B cell (primary cell): Measurements from ENCODE around the gene SLC9C2. TPM values are rescaled to one million over a fixed set of nuclear protein-coding genes. Genes with fewer than 3 reads are reported as not detected.

Source experiments
- ATAC-seq: fragments of 200-7000 bp; cut with Tn5 transposase; one replicate; pipeline ENCODE4 v1.10.0; 2021; ENCODE audit warnings: low read depth, mild to moderate bottlenecking, moderate number of reproducible peaks, moderate library complexity
- CTCF ChIA-PET: fragments of 350-600 bp; sonication (Branson Sonifier 250); formaldehyde crosslinking; loops from one replicate; lab custom pipeline; 2021; ENCODE audit warnings: antibody characterized with exemption, inconsistent platforms; lab: Charles Lee
- POLR2A ChIA-PET: fragments of 350-600 bp; sonication (Branson Sonifier 250); formaldehyde crosslinking; loops from one replicate; lab custom pipeline; 2021; ENCODE audit warnings: antibody characterized with exemption; lab: Charles Lee
- DNase-seq: peaks from one replicate; pipeline ENCODE4 v3.0.0; 2013
- H2AFZ ChIP-seq: 2 replicates; pipeline ENCODE4 v1.6.1; 2012; ENCODE audit warnings: mild to moderate bottlenecking, low read depth, low read length; ENCODE audit not compliant: insufficient read depth, poor library complexity, severe bottlenecking
- H3K27ac ChIP-seq, 2 donors: 1 replicate in 1 of 2; 2 replicates in 1 of 2; pipeline ENCODE4 v1.5.1; 2012 to 2013; ENCODE audit warnings: low read length in 2 of 2, mild to moderate bottlenecking in 2 of 2, moderate library complexity in 1 of 2
- H3K27me3 ChIP-seq, 4 experiments: fragments of 200-600 bp in 1 of 4; sonication (generic) in 1 of 4; replicated peaks in 1 of 4; 1 replicate in 2 of 4; 2 replicates in 2 of 4; pipeline versions ENCODE4 v1.6.1 to v1.7.0; 2013 to 2016; ENCODE audit warnings: low read length in 3 of 4, mild to moderate bottlenecking in 2 of 4, mixed read lengths in 1 of 4, moderate library complexity in 1 of 4; ENCODE audit not compliant: insufficient read depth in 4 of 4, control insufficient read depth in 3 of 4; ENCODE audit errors: control extremely low read depth in 1 of 4
- H3K36me3 ChIP-seq, 2 experiments: replicated peaks in 1 of 2; 1 replicate in 1 of 2; 2 replicates in 1 of 2; pipeline versions ENCODE4 v1.6.1 to v1.7.1; 2013; ENCODE audit warnings: low read length in 1 of 2; ENCODE audit not compliant: insufficient read depth in 2 of 2, control insufficient read depth in 1 of 2; ENCODE audit errors: control extremely low read depth in 1 of 2, extremely low read depth in 1 of 2
- H3K4me1 ChIP-seq, 2 donors: fragments of 200-600 bp in 1 of 2; sonication (generic) in 1 of 2; 1 replicate in 1 of 2; 2 replicates in 1 of 2; pipeline versions ENCODE4 v1.5.1 to v1.6.1; 2013 to 2017; ENCODE audit warnings: low read length in 2 of 2; ENCODE audit not compliant: control insufficient read depth in 2 of 2, insufficient read depth in 2 of 2
- H3K4me2 ChIP-seq: replicated peaks from 2 replicates; pipeline ENCODE3; 2012; ENCODE audit warnings: mild to moderate bottlenecking, low read depth, low read length; ENCODE audit not compliant: poor library complexity, severe bottlenecking
- H3K4me3 ChIP-seq, 5 experiments: fragments of 200-600 bp in 1 of 5; sonication (generic) in 1 of 5; 1 replicate in 3 of 5; 2 replicates in 2 of 5; pipeline versions ENCODE4 v1.5.1 to v1.7.0; 2011 to 2016; ENCODE audit warnings: low read length in 4 of 5, mild to moderate bottlenecking in 4 of 5, low read depth in 2 of 5, control low read depth in 1 of 5, moderate library complexity in 1 of 5; ENCODE audit not compliant: insufficient read depth in 1 of 5; ENCODE audit errors: control extremely low read depth in 1 of 5, extremely low read depth in 1 of 5
- H3K79me2 ChIP-seq: fragments of 200-600 bp; sonication (generic); one replicate; pipeline ENCODE4 v1.6.0; 2016; ENCODE audit warnings: low read length; ENCODE audit not compliant: control insufficient read depth, insufficient read depth
- H3K9ac ChIP-seq: fragments of 200-600 bp; sonication (generic); 2 replicates; pipeline ENCODE4 v1.6.1; 2017; ENCODE audit warnings: mild to moderate bottlenecking, low read length, moderate library complexity
- H3K9me3 ChIP-seq, 3 donors: one replicate each; pipeline versions ENCODE4 v1.6.1 to v1.7.1; 2013; ENCODE audit warnings: low read length in 2 of 3; ENCODE audit not compliant: control insufficient read depth in 2 of 3, insufficient read depth in 1 of 3; ENCODE audit errors: control extremely low read depth in 1 of 3
- H4K20me1 ChIP-seq: 2 replicates; pipeline ENCODE4 v1.6.0; 2012; ENCODE audit warnings: mild to moderate bottlenecking, low read length; ENCODE audit not compliant: insufficient read depth, control insufficient read depth, poor library complexity, severe bottlenecking
- H3K27ac Mint-ChIP-seq: one replicate; pipeline ENCODE4 v1.8.0; 2021; ENCODE audit warnings: mixed read lengths
- H3K27me3 Mint-ChIP-seq: one replicate; pipeline ENCODE4 v1.8.0; 2021; ENCODE audit warnings: mixed read lengths
- H3K4me1 Mint-ChIP-seq: one replicate; pipeline ENCODE4 v1.8.0; 2021; ENCODE audit warnings: mixed read lengths
- H3K4me3 Mint-ChIP-seq: one replicate; pipeline ENCODE4 v1.8.0; 2021; ENCODE audit warnings: mixed read lengths
- H3K9me3 Mint-ChIP-seq: one replicate; pipeline ENCODE4 v1.8.0; 2022; ENCODE audit warnings: mixed read lengths; ENCODE audit not compliant: insufficient read depth
- CTCF ChIP-seq: fragments of 200-600 bp; IDR thresholded peaks from one replicate; pipeline ENCODE4 v1.8.0; 2022; ENCODE audit warnings: antibody characterized with exemption, mild to moderate bottlenecking
- EZH2 ChIP-seq: IDR thresholded peaks from 2 replicates; pipeline ENCODE4 v1.6.1; 2012; ENCODE audit warnings: borderline replicate concordance, low read depth, mild to moderate bottlenecking, moderate library complexity, low read length; ENCODE audit not compliant: insufficient read depth, poor library complexity, severe bottlenecking
- WGBS: methylation state at CpG from one replicate; pipeline ENCODE4 v1.1.5; 2013; ENCODE audit warnings: missing lambda C conversion rate; ENCODE audit not compliant: insufficient coverage; 5-methylcytosine and 5-hydroxymethylcytosine counted together
- intact Hi-C: fragments of 100-400 bp; cut with micrococcal nuclease; formaldehyde crosslinking; loops from one replicate; pipeline ENCODE4 v1.10.0; 2022
- polyA plus RNA-seq: library from polyadenylated mRNA; depleted of rRNA; stranded (reverse); fragments of >200 nt; gene quantifications from 2 replicates; pipeline ENCODE4 v1.2.3, GENCODE V29; 2012
- total RNA-seq, 2 donors: library from RNA; stranded (reverse); fragments of 120-200 nt in 1 of 2; gene quantifications; 1 replicate in 1 of 2; 2 replicates in 1 of 2; pipeline versions ENCODE4 v1.2.3 to v1.2.4, GENCODE V29; 2013 to 2022

The SLC9C2 gene
- total and polyA plus RNA-seq, 2 donors (not counting 1 experiment from before 2014, with no cell fraction given) = not detected

- no peaks in the 10 kb centered on the region for H3K9me3 ChIP-seq
- DNase-seq = no peak
- ChIA-PET CTCF (no interaction called here), POLR2A (no interaction called here)
- H3K27ac Mint-ChIP-seq = no peak overlapping the region
- no peak overlapping the region for H3K4me3 ChIP-seq
- no peak overlapping the region for H3K4me2 ChIP-seq
- H3K27me3 ChIP-seq = peaks cover 0 to 4% (median 0%) of the 10 kb centered on the region in 4 experiments
- H3K27ac ChIP-seq = no peak overlapping the region
- no peaks in the 10 kb centered on the region for H3K79me2 ChIP-seq
- H3K4me1 ChIP-seq = no peaks in the 10 kb centered on the region
- H3K27me3 Mint-ChIP-seq = peaks cover 11% of the 10 kb centered on the region
- no peak overlapping the region for H2AFZ ChIP-seq
- H3K4me1 Mint-ChIP-seq = no peaks in the 10 kb centered on the region
- no peak overlapping the region for H3K9ac ChIP-seq
- ATAC-seq = no peak
- WGBS = no CpG with 5 or more reads among the region's 1 CpG
- intact Hi-C loops = no loop called here
- TF ChIP-seq EZH2 (no peak), CTCF (no peak)
- no peaks in the 10 kb centered on the region for H4K20me1 ChIP-seq
- H3K36me3 ChIP-seq = no peaks in the 10 kb centered on the region
- H3K9me3 Mint-ChIP-seq = no peaks in the 10 kb centered on the region
- H3K4me3 Mint-ChIP-seq = no peak overlapping the region
Measured at GRCh38 chr1:173590557-173590956, 12.3 kb downstream of the SLC9C2 start.

DNA sequence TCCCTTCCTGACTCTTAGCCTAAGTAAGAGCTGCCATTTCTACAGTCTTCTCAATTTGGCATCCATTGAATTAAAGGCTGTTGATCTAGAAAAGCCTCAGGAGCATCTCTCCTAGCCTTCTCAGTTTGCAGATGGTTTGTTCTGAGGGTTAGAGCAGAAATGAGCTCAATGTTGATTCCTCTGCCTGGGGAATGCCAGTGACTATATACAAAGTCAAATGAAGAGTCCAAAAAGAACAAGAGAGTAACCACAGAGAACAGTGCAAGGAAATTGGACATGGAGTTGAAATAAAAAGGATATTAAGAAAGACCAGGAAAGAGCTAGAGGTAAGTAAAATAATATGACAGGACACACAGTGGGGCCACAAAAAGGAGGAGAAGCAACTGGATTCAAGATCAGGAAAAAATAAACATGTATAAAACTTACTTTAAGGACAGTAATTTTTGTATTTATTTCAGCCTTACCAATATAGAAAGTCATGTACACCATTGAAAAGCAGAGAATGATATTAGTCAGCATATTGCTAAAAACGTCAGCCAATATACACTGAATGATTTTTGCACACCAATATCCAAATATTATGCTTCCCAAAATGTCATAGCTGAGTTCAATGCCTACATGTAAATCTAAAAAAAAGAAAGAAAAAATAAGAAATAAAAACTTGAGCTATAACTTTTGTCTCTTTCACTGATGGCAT lies 21.3 kb downstream of the SLC9C2 start:
- Histone ChIP-seq H3K4me3 (no peak overlapping the region), H3K36me3 (no peaks in the 10 kb centered on the region), H3K79me2 (no peaks in the 10 kb centered on the region), H3K4me1 (no peaks in the 10 kb centered on the region), H3K27me3 (no peaks in the 10 kb centered on the region), H3K27ac (no peak overlapping the region), H3K4me2 (no peak overlapping the region), H4K20me1 (no peaks in the 10 kb centered on the region), H3K9me3 (no peaks in the 10 kb centered on the region), H3K9ac (no peak overlapping the region), H2AFZ (no peak overlapping the region)
- no peak overlapping the region for H3K27ac Mint-ChIP-seq
- DNase-seq (no peak), ATAC-seq (no peak)
- H3K4me3 Mint-ChIP-seq = no peak overlapping the region
- peaks cover 13% of the 10 kb centered on the region for H3K27me3 Mint-ChIP-seq
- no peak for TF ChIP-seq CTCF
- TF ChIP-seq EZH2 = no peak
- H3K9me3 Mint-ChIP-seq = no peaks in the 10 kb centered on the region
- no CpG with 5 or more reads among the region's 1 CpG for WGBS
- POLR2A ChIA-PET = no interaction called here
- H3K4me1 Mint-ChIP-seq = no peaks in the 10 kb centered on the region
- CTCF ChIA-PET = no interaction called here
- intact Hi-C loops = no loop called here
